ENCODE results near the gene SMIM29.

GRCh38 chr6:34236131-34236442 lies 12.7 kb downstream of the SMIM29 start:
- TF ChIP-seq EZH2 (IDR thresholded peaks at IDR 0.05; ENCODE audit: low read length), result no peak
- no peak for TF ChIP-seq CTCF (optimal IDR thresholded peaks at IDR 0.05 in 1 of 3, IDR thresholded peaks at IDR 0.05 in 1 of 3, conservative IDR thresholded peaks at IDR 0.05 in 1 of 3; ENCODE audit: extremely low read depth in 1 of 3, insufficient read depth in 2 of 3, low read length in 3 of 3)
